DND-41 (cell line): ENCODE results near the gene DAZAP1.

Experiments used
- CTCF ChIP-seq: IDR thresholded peaks from 2 replicates; pipeline ENCODE4 v1.5.1; 2012; ENCODE audit warnings: borderline replicate concordance, low read length, moderate library complexity, mild to moderate bottlenecking; ENCODE audit not compliant: poor library complexity, severe bottlenecking; ENCODE audit errors: extremely low read depth
- EZH2 ChIP-seq: IDR thresholded peaks from 3 replicates; pipeline ENCODE4 v1.6.1; 2012; ENCODE audit warnings: borderline replicate concordance, low read depth, mild to moderate bottlenecking, moderate library complexity, low read length, inconsistent platforms; ENCODE audit not compliant: severe bottlenecking

- TF ChIP-seq EZH2: no peak
- no peak for TF ChIP-seq CTCF
These were observed 71.7 kb downstream of the DAZAP1 start, which contains the start of gene C19orf25 for GRCh38 chr19:1478934-1479707.
